ENCODE results near the gene FTO.

The FTO gene

DNA sequence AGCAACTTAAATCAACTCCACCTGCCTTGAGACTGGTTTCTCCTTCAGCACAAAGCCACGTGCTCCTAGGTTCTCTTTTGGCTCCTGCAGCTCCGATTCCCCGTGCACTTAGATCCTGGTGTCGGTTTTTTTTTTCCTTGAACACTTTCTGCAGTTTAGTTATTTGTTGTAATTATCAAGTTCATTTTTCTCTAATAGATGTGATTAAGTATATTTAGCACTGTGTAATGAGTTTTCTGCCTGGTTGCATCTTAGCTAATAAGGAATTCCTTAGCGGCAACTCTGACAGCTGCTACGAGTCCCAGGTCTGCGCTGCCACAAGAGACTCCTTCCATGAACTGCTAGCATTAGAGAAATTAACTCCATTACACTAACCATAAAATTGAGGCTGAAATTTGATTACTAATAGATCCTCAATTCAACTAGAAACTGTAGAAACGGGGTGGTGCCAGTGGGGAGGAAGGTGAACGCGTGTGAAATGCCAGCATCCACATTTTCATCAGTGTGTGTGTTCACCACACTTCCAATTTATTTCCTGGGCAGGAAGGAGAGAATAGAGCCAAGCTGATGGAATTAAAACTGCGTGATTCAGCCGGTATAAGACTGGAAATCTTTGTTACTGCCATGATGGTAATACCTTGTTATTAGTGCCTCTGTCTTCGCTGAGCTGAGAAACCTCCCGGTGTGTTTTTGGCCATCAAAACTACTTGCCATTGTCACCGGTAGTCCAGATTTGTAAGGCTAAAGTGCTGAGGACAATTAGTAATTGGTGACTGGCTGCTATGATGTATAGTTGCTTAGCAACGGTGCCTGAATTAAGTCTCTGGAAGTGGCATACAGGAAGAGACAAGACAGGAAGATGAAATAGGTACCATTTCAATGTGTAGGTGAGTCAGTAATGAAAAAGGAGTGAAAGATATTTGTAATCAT lies 350.2 kb downstream of the FTO start:
- Histone ChIP-seq H3K9ac (ENCODE audit: insufficient read length) (no peak overlapping the region), H3K4me3 (no peak overlapping the region), H3K36me3 (ENCODE audit: insufficient read depth, low read length) (no peaks in the 10 kb centered on the region), H3K9me3 (ENCODE audit: low read depth, low read length) (no peaks in the 10 kb centered on the region), H3K27ac (no peak overlapping the region)
- no peak for DNase-seq (ENCODE audit: low read depth, low spot score)
- no peak for TF ChIP-seq POLR2AphosphoS5 (IDR thresholded peaks at IDR 0.05; ENCODE audit: borderline replicate concordance, low read depth, low read length)
- TF ChIP-seq EZH2 (IDR thresholded peaks at IDR 0.05), result no peak
- no peak for TF ChIP-seq FOXP2 (optimal IDR thresholded peaks at IDR 0.05; ENCODE audit: control extremely low read depth, extremely low read length, insufficient read depth)

DNA sequence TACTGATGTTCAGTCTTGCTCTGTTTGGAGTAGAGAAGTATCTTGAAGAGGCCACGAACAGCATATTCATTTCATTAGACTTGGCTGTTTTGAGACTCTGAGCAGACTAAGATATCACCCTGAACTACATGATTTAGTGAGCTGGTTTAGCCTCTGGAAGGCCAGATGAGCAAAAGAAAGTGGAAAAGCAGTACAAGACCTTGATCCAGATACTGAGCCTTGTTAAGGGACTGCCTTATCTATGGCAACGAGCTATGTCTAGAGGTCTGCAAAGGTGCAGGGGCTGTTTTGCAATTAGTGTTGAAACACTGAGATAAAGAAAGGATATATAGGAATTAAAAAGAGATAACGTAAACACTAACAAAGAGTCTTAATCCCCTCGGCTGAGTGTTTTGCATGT lies 351.2 kb downstream of the FTO start:
- no peak for DNase-seq (ENCODE audit: low read depth, low spot score)
- Histone ChIP-seq H3K9me3 (ENCODE audit: low read depth, low read length) (no peaks in the 10 kb centered on the region), H3K4me3 (no peak overlapping the region), H3K9ac (ENCODE audit: insufficient read length) (no peak overlapping the region), H3K36me3 (ENCODE audit: insufficient read depth, low read length) (no peaks in the 10 kb centered on the region), H3K27ac (no peak overlapping the region)
- TF ChIP-seq FOXP2 (optimal IDR thresholded peaks at IDR 0.05; ENCODE audit: control extremely low read depth, extremely low read length, insufficient read depth) (no peak), EZH2 (IDR thresholded peaks at IDR 0.05) (no peak), POLR2AphosphoS5 (IDR thresholded peaks at IDR 0.05; ENCODE audit: borderline replicate concordance, low read depth, low read length) (no peak)

DNA sequence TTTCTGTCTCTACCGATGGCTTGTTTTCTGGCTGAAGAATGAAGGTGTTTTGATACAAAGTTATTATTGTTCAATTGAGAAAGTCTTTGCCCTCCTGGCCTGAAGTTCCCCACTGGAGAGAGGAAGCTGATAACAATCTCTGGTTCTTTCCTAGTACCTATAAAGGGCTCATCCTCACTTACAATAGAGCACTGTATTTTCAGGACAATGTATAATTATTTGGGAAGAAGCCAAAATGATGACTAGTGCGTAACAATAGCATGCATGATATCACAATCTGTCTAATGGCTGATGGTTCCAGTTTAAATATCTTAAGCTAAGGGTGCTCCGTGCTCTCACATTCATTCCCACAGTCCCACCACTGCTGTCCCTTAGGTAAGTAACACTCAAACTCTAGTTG lies 351.9 kb downstream of the FTO start:
- H3K9me3 ChIP-seq (ENCODE audit: low read depth, low read length), result no peaks in the 10 kb centered on the region
- TF ChIP-seq EZH2 (IDR thresholded peaks at IDR 0.05) (no peak), POLR2AphosphoS5 (IDR thresholded peaks at IDR 0.05; ENCODE audit: borderline replicate concordance, low read depth, low read length) (no peak)

DNA sequence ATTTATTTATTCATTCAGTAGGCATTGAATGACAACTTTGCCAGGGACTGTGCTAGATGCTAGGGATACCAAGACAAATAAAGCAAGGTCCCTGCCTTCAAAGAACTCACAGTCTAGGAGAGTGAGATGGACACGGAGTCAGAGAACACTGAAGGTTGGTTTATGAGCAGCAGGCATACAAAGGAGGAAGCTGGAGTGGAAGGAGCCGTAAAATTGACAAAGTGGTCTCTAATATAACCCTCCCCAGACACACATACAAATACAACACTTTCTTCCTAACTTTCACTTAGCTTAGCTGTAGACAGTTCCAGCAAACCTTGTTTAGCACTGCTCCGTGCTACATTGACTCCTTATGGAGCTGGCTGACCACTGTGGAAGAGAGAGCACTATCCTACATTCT lies 353.0 kb downstream of the FTO start:
- TF ChIP-seq POLR2AphosphoS5 (IDR thresholded peaks at IDR 0.05; ENCODE audit: borderline replicate concordance, low read depth, low read length) (no peak), EZH2 (IDR thresholded peaks at IDR 0.05) (no peak), FOXP2 (optimal IDR thresholded peaks at IDR 0.05; ENCODE audit: control extremely low read depth, extremely low read length, insufficient read depth) (no peak)
- no peak for DNase-seq (ENCODE audit: low read depth, low spot score)
- H3K27ac ChIP-seq, result no peak overlapping the region
- H3K9me3 ChIP-seq (ENCODE audit: low read depth, low read length), result no peaks in the 10 kb centered on the region
- no peak overlapping the region for H3K4me3 ChIP-seq
- no peak overlapping the region for H3K9ac ChIP-seq (ENCODE audit: insufficient read length)
- no peaks in the 10 kb centered on the region for H3K36me3 ChIP-seq (ENCODE audit: insufficient read depth, low read length)

More for the DNA sequence above, 351.9 kb downstream of the FTO start:
- DNase-seq (ENCODE audit: low read depth, low spot score), result no peak
- H3K36me3 ChIP-seq (ENCODE audit: insufficient read depth, low read length), result no peaks in the 10 kb centered on the region
- no peak overlapping the region for H3K9ac ChIP-seq (ENCODE audit: insufficient read length)
- no peak overlapping the region for H3K4me3 ChIP-seq
- H3K27ac ChIP-seq, result no peak overlapping the region

DNA sequence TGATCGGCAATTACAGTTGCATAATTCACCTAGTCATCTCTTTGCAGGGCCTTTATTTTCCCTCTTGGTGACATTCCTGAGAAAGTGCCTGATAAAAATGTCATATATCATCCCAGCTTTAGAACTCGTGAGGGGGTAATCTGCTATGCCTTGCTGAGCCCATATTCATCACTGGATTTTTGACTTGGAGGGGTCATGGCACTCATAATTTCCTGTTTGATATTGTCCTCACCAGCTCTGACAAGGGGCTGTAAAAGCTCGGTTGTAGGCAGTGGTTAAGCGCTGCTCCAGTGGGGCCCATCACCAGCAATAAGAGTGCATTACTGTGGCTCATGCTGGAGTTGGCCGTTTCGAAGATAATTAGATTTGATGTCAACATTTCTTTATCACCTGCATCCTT lies 355.4 kb downstream of the FTO start:
- TF ChIP-seq EZH2 (IDR thresholded peaks at IDR 0.05) (no peak), POLR2AphosphoS5 (IDR thresholded peaks at IDR 0.05; ENCODE audit: borderline replicate concordance, low read depth, low read length) (no peak), FOXP2 (optimal IDR thresholded peaks at IDR 0.05; ENCODE audit: control extremely low read depth, extremely low read length, insufficient read depth) (no peak)
- Histone ChIP-seq H3K4me3 (no peak overlapping the region), H3K27ac (no peak overlapping the region), H3K9me3 (ENCODE audit: low read depth, low read length) (no peaks in the 10 kb centered on the region), H3K36me3 (ENCODE audit: insufficient read depth, low read length) (no peaks in the 10 kb centered on the region), H3K9ac (ENCODE audit: insufficient read length) (no peak overlapping the region)
- no peak for DNase-seq (ENCODE audit: low read depth, low spot score)

DNA sequence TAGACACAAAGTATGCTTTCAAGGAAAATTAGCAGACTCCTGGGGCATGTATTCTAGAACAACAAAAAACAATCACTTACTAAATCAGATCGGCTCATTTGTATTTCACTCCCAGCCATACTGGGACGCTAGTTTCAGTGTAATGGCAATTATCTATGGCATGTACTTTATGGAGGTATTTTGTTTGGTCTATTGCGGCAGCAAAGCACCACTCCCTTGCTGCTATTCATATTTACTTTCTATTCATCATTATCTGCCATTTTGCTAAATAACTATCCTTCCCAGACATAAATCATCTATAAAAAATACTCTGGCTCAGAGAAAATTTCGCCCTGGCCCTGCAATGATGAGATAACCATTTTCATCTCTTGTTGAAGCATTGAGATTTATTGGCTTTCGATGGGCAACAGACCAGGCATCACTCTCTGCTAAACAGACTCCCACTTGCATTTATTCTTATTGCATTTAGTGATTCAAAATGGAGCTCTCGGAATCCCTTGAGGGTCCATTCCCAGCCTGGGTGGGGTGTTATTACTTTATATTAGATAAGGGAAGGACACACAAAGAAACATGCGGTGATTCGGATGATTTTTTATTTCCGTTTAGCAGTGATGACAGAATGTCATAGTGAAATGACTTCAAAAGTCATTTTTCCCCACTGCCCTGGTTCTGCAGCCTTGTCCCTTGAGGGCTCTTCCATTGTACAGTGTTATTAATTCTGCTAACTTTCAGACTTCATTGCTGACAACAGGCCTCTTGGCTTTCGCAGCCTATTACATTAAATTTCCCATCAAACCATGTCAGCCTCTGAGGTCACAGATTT lies 356.9 kb downstream of the FTO start:
- TF ChIP-seq POLR2AphosphoS5 (IDR thresholded peaks at IDR 0.05; ENCODE audit: borderline replicate concordance, low read depth, low read length) (no peak), FOXP2 (optimal IDR thresholded peaks at IDR 0.05; ENCODE audit: control extremely low read depth, extremely low read length, insufficient read depth) (no peak), EZH2 (IDR thresholded peaks at IDR 0.05) (no peak)
- Histone ChIP-seq H3K36me3 (ENCODE audit: insufficient read depth, low read length) (no peaks in the 10 kb centered on the region), H3K9me3 (ENCODE audit: low read depth, low read length) (no peaks in the 10 kb centered on the region), H3K27ac (no peak overlapping the region), H3K4me3 (no peak overlapping the region), H3K9ac (ENCODE audit: insufficient read length) (no peak overlapping the region)
- DNase-seq (ENCODE audit: low read depth, low spot score), result no peak

DNA sequence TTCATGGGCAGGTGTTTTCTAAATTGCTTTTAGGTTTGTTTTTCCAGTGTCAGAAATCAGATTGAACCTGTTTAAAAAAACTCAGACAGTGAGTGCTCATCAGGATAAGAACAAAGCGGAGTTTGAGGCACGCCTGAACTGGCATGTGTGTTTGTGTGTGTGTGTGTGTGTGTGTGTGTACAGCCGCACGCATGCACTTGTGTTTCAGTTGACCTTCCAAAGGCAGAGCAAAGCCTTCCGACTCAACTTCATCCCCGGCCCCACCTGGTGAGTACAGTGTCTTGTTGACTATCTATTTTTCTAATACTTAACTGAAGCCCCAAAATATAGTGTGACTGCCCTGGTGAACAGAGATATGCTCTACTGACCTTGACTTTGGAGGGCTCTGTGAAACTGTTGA lies 357.5 kb downstream of the FTO start:
- TF ChIP-seq EZH2 (IDR thresholded peaks at IDR 0.05), result no peak
- TF ChIP-seq FOXP2 (optimal IDR thresholded peaks at IDR 0.05; ENCODE audit: control extremely low read depth, extremely low read length, insufficient read depth), result no peak
- DNase-seq (ENCODE audit: low read depth, low spot score), result no peak
- Histone ChIP-seq H3K9me3 (ENCODE audit: low read depth, low read length) (no peaks in the 10 kb centered on the region), H3K4me3 (no peak overlapping the region), H3K27ac (no peak overlapping the region), H3K9ac (ENCODE audit: insufficient read length) (no peak overlapping the region), H3K36me3 (ENCODE audit: insufficient read depth, low read length) (no peaks in the 10 kb centered on the region)

All from SK-N-MC (cell line).